Measurements from ENCODE around the gene FGD6.

Gene FGD6

GRCh38 chr12:95227818-95228356 lies 10.6 kb upstream of the FGD6 start:
- DNase-seq = no peak
- Mint-ChIP-seq H3K4me3 (no peak overlapping the region), H3K4me1 (ENCODE audit: low read depth in 2 of 2) (peaks cover 16 to 30% of the 10 kb centered on the region in 2 donors), H3K27me3 (no peaks in the 10 kb centered on the region), H3K36me3 (ENCODE audit: insufficient read depth) (peaks cover 14% of the 10 kb centered on the region), H3K27ac (peak overlapping the region in 1 of 2 donors; percentile 5), H3K9me3 (no peaks in the 10 kb centered on the region)
- no peak for ATAC-seq (replicated peaks)

DNA sequence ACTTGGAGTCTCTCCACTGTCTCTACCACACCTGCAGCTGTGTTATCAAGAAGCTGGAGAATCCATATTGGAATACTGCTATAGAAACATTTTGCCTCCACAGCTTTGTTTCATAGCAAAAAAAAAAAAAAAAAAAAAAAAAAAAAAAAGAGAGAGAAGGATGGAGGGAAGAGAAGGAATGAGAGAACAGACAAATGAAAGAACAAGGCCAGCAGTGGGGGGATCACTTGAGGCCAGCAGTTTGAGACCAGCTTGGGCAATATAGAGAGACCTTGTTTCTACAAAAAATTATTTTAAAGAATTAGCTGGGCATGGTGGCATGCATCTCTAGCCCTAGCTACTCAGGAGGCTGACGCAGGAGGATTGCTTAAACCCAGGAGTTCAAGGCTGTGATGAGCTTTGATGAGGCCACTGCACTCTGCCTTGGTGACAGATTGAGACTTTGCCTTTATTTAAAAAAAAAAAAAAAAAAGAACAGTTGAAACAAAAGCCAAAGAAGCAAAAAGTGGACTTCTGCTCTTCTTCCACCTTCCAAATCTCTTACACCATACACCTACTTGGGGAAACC lies 8.5 kb upstream of the FGD6 start:
- ATAC-seq (replicated peaks) (no peak), DNase-seq (no peak)
- Mint-ChIP-seq H3K9me3 (no peaks in the 10 kb centered on the region), H3K36me3 (ENCODE audit: insufficient read depth) (peaks cover 14% of the 10 kb centered on the region), H3K4me1 (ENCODE audit: low read depth in 2 of 2) (peaks cover 17 to 23% of the 10 kb centered on the region in 2 donors), H3K4me3 (no peak overlapping the region), H3K27ac (no peak overlapping the region), H3K27me3 (no peaks in the 10 kb centered on the region)

- ATAC-seq (replicated peaks) (no peak), DNase-seq (no peak)
- H3K4me3 Mint-ChIP-seq = no peak overlapping the region
- H3K4me1 Mint-ChIP-seq (ENCODE audit: low read depth in 2 of 2) = peaks cover 15 to 24% of the 10 kb centered on the region in 2 donors
- no peaks in the 10 kb centered on the region for H3K27me3 Mint-ChIP-seq
- H3K27ac Mint-ChIP-seq = peak overlapping the region in 1 of 2 donors; percentile 39
- H3K9me3 Mint-ChIP-seq = no peaks in the 10 kb centered on the region
- H3K36me3 Mint-ChIP-seq (ENCODE audit: insufficient read depth) = peaks cover 10% of the 10 kb centered on the region
These were observed 7.2 kb upstream of the FGD6 start for GRCh38 chr12:95224202-95225170.

GRCh38 chr12:95220726-95221125 lies 3.5 kb upstream of the FGD6 start:
- Mint-ChIP-seq H3K4me1 (ENCODE audit: low read depth in 2 of 2) (peaks cover 21 to 31% of the 10 kb centered on the region in 2 donors), H3K9me3 (no peaks in the 10 kb centered on the region), H3K27ac (no peak overlapping the region), H3K4me3 (peak overlapping the region in 1 of 2 donors; percentile 13), H3K27me3 (no peaks in the 10 kb centered on the region), H3K36me3 (ENCODE audit: insufficient read depth) (peaks cover 21% of the 10 kb centered on the region)
- ATAC-seq (replicated peaks) (no peak), DNase-seq (no peak)

DNA sequence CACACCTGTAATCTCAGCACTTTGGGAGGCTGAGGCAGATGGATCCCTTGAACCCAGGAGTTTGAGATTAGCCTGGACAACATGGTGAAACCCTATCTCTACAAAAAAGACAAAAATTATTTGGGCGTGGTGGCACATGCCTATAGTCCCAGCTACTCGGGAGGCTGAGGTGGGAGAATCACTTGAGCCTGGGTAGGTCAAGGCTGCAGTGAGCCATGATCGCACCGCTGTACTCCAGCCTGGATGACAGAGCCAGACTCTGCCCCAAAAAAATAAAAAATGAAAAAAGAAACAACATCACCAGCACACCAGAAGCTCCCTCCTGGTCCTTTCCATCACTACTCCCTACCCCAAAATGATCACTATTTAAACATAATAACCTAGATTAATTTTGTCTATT lies 2.9 kb upstream of the FGD6 start:
- no peak for ATAC-seq (replicated peaks)
- no peaks in the 10 kb centered on the region for H3K9me3 Mint-ChIP-seq
- H3K4me3 Mint-ChIP-seq = peak overlapping the region in 1 of 2 donors; percentile 13
- no peak for DNase-seq
- H3K27me3 Mint-ChIP-seq = peaks cover 0 to 3% of the 10 kb centered on the region in 2 donors
- H3K4me1 Mint-ChIP-seq (ENCODE audit: low read depth in 2 of 2) = peaks cover 21 to 31% of the 10 kb centered on the region in 2 donors
- H3K36me3 Mint-ChIP-seq (ENCODE audit: insufficient read depth) = peaks cover 18% of the 10 kb centered on the region
- H3K27ac Mint-ChIP-seq = no peak overlapping the region

DNA sequence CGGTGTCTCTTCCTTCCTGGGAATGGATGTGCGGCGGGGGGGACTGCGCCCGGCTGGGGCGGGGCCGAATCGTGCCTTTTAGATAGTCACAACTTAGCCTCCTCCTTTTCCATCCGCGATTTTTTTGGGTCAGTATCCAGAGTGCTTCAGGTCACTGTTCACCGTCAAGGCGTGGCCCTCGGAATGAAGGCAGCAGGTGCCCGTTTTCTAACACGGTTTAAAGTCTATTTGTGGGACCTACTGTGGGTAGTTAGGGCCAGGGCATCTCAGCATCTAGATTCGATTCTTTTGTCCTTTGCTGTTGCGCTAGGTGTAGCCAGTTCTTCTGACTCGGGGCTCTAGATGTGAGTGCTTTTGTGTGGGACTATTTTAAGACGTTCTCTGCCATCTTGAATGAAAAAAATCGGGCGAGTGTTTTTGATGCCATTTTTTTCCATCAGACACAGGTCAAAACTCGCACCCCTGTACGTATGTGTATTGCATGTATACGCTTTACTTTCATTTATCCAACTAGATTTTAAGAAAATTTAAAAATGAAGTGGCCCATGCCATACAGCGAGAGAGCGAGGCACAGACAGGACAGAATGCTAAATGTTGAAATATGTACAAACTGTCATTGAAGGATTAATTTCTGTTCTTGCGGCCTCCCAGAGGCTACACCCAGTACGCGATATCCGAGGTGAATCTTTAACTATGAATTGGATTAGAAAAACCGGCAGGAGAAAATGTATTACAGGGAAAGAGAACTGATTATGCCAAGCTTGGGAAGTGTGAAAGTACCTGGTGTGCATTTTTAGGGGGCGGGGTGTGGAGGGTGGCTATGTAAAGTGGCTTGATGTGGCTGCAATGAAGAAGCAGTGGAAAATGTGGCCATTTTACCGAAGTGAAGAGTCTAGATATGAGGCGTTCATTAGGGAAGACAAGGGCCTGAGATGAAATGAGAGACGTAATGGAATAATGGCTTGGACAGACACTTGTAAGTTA lies 1.2 kb upstream of the FGD6 start:
- no peaks in the 10 kb centered on the region for H3K9me3 Mint-ChIP-seq
- H3K4me1 Mint-ChIP-seq (ENCODE audit: low read depth in 2 of 2) = peaks cover 12 to 24% of the 10 kb centered on the region in 2 donors
- H3K27me3 Mint-ChIP-seq = peaks cover 0 to 6% of the 10 kb centered on the region in 2 donors
- peaks cover 16% of the 10 kb centered on the region for H3K36me3 Mint-ChIP-seq (ENCODE audit: insufficient read depth)
- ATAC-seq (replicated peaks) = peak; percentile 3
- DNase-seq = peak; percentile 3 to 42 (median 29)
- H3K4me3 Mint-ChIP-seq = peak overlapping the region; percentile 79 to 90
- peak overlapping the region; percentile 78 to 86 for H3K27ac Mint-ChIP-seq

DNA sequence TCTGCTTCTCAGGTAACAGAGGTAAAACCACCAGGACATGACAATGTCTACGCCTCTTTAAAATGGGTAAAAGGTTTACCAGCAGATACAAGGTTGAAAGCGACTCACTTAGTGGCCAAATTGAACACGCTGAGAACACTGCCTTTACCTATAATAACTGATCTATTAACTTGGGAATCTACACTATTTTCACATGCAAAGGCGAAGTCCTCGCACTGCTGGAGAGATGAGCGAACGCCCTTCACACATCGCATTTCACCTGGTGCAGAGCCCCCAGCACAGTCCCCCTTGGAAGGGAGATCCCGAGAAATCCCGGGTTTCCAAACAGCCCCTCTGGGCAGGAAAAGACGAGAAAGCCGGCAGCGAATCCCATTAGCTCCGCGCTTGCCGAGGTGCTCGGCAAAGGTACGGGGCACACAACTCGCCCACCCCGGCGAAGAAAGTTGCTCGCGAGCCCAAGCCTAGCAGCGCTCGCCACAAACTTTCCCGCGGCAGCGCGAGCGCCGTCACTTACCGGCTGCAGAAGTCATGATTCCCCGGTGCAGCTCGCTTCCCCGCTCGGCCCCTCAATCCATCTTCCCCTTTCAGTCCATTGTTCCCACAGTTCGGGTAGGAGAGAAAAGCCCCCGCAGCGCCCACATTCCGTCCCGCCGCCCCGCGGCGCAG lies 423 bp downstream of the FGD6 start:
- Mint-ChIP-seq H3K4me3 (peak overlapping the region; percentile 79 to 90), H3K27me3 (peaks cover 0 to 6% of the 10 kb centered on the region in 2 donors), H3K27ac (peak overlapping the region in 1 of 2 donors; percentile 86), H3K36me3 (ENCODE audit: insufficient read depth) (peaks cover 13% of the 10 kb centered on the region), H3K4me1 (ENCODE audit: low read depth in 2 of 2) (peaks cover 9 to 24% of the 10 kb centered on the region in 2 donors), H3K9me3 (no peaks in the 10 kb centered on the region)
- peak; percentile 22 for ATAC-seq (replicated peaks)
- peak in 1 of 3 experiments; percentile 2 for DNase-seq

- Mint-ChIP-seq H3K4me3 (peak overlapping the region; percentile 79 to 90), H3K4me1 (ENCODE audit: low read depth in 2 of 2) (peaks cover 9 to 24% of the 10 kb centered on the region in 2 donors), H3K27ac (no peak overlapping the region), H3K36me3 (ENCODE audit: insufficient read depth) (peaks cover 13% of the 10 kb centered on the region), H3K9me3 (no peaks in the 10 kb centered on the region), H3K27me3 (peaks cover 1 to 6% of the 10 kb centered on the region in 2 donors)
- no peak for DNase-seq
- no peak for ATAC-seq (replicated peaks)
These were observed 1.3 kb downstream of the FGD6 start for GRCh38 chr12:95215949-95216348.

DNA sequence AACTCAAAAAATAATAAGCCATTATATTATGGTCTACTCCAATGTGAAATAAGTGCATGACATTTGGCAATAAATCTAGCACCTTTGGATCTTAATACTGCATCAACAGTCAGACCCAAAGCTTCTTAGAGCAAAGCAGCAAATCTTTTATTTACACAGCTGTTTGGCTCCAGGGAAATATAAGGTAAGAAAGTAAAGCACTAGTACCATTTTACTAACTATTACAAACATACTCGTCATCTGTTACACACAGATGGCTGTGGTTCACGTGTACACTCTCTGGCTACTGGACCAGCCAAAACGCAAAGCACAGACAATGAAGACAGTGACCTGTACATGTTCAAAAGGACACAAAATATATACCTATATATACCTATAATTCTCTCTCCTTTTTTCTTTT lies 2.8 kb downstream of the FGD6 start:
- Mint-ChIP-seq H3K36me3 (ENCODE audit: insufficient read depth) (peaks cover 13% of the 10 kb centered on the region), H3K4me3 (no peak overlapping the region), H3K27ac (no peak overlapping the region), H3K9me3 (no peaks in the 10 kb centered on the region), H3K4me1 (ENCODE audit: low read depth in 2 of 2) (peaks cover 9 to 17% of the 10 kb centered on the region in 2 donors), H3K27me3 (peaks cover 6 to 8% of the 10 kb centered on the region in 2 donors)
- DNase-seq (no peak), ATAC-seq (replicated peaks) (no peak)

DNA sequence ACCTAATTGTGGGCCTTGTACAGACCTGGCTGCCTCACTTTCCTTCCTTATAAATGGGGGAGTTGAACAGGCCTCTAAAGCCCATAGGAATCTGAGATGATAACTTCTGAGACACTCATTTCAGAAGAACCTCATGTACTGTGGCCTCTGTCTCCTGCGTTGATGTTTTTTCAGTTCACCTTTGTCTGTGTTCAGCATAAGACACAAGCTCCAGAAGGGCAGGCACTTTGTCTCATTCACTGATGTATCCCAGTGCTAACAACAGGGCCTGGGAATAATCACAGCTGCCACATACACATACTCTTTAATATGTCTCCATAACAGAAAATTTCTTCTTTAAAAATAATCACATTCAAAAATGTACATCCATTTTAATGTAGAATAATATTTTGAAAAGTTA lies 3.3 kb downstream of the FGD6 start:
- ATAC-seq (replicated peaks) (no peak), DNase-seq (no peak)
- Mint-ChIP-seq H3K4me3 (no peak overlapping the region), H3K9me3 (no peaks in the 10 kb centered on the region), H3K36me3 (ENCODE audit: insufficient read depth) (peaks cover 13% of the 10 kb centered on the region), H3K27me3 (peaks cover 6 to 8% of the 10 kb centered on the region in 2 donors), H3K4me1 (ENCODE audit: low read depth in 2 of 2) (peaks cover 9 to 15% of the 10 kb centered on the region in 2 donors), H3K27ac (no peak overlapping the region)

GRCh38 chr12:95213119-95213518 lies 4.1 kb downstream of the FGD6 start:
- H3K4me1 Mint-ChIP-seq (ENCODE audit: low read depth in 2 of 2) = peaks cover 5 to 7% of the 10 kb centered on the region in 2 donors
- no peak overlapping the region for H3K27ac Mint-ChIP-seq
- no peaks in the 10 kb centered on the region for H3K9me3 Mint-ChIP-seq
- no peak for ATAC-seq (replicated peaks)
- H3K36me3 Mint-ChIP-seq (ENCODE audit: insufficient read depth) = peaks cover 12% of the 10 kb centered on the region
- no peak for DNase-seq
- no peak overlapping the region for H3K4me3 Mint-ChIP-seq
- H3K27me3 Mint-ChIP-seq = peaks cover 6 to 8% of the 10 kb centered on the region in 2 donors

DNA sequence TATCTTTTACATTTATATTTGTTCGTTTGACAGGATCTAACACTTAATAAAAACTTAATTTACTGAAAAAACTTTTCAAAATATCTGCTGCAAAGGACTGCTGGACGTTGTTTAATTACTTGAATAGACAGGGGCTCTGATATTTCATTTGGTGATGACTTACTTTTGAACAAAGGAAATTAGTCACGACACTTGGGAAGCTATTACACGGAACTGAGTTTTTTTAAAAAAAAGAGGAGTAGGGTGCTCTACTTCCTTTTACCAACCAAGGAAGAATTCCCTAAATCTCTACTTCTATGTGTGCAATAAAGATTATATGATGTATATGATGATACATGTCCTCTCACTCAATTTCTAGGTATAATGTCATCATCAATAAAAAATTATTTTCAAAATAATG lies 4.7 kb downstream of the FGD6 start:
- ATAC-seq (replicated peaks) (no peak), DNase-seq (no peak)
- Mint-ChIP-seq H3K4me1 (ENCODE audit: low read depth in 2 of 2) (peaks cover 5 to 7% of the 10 kb centered on the region in 2 donors), H3K36me3 (ENCODE audit: insufficient read depth) (peaks cover 6% of the 10 kb centered on the region), H3K9me3 (no peaks in the 10 kb centered on the region), H3K4me3 (no peak overlapping the region), H3K27me3 (peaks cover 6 to 8% of the 10 kb centered on the region in 2 donors), H3K27ac (no peak overlapping the region)
